ENCODE measurements around the gene SUDS3.

SUDS3 gene

DNA sequence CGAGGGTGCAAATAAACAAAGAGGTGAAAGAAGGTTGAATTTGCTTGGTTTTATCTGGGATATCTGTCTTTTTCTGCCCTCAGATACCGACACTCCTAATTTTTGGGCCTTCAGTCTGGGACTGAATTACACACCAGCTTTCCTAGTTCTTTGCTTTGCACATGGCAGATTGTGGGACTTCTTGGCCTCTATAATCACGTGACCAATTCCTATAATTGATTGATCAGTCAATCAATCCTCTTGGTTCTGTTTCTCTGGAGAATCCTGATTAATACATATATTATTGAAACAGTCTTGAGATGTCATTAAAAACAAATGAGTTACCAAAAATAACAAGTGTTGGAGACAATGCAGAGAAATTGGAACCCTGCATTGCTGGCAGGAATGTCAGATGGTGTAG lies 62.7 kb downstream of the SUDS3 start:
- DNase-seq (ENCODE audit: low read depth in 2 of 3, low spot score in 2 of 3) = no peak

DNA sequence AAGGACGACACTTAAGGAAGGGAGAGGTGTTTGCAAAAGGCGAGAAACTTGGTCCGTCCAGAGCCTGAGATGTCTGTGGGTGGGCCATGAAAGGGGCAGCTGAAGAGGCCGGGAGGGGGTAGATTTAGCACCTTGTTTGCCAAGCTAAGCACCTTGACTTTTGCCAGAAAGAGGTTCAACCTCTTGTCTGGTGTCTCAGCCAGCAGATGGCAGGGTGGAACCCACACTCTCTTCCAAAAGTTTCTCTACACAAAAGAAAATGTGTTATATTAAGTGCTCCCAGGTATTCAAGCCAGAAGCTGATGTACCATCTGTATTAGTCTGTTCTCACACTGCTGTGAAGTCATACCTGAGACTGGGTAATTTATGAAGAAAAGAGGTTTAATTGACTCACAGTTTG lies 69.9 kb downstream of the SUDS3 start:
- DNase-seq (ENCODE audit: low read depth in 2 of 3, low spot score in 2 of 3) = no peak

DNA sequence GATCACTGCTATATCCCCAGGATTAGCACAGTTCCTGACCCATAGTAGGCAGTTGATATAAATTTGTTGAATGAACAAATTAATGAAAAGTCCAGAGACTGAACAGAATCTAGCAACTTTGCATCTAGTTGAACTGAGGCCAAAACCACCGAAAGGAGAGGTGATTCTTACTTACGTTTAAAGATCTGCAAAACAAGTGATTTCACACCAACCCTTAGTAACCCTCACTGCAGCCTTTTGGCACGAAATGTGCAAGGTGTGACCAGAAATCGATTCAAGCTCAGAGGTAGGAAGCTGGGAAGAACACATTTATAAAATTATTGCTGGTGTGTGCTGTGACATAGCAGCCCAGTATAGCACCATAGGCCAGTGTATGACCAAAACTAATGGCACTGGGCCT lies 70.8 kb downstream of the SUDS3 start:
- DNase-seq (ENCODE audit: low read depth in 2 of 3, low spot score in 2 of 3) = no peak

DNA sequence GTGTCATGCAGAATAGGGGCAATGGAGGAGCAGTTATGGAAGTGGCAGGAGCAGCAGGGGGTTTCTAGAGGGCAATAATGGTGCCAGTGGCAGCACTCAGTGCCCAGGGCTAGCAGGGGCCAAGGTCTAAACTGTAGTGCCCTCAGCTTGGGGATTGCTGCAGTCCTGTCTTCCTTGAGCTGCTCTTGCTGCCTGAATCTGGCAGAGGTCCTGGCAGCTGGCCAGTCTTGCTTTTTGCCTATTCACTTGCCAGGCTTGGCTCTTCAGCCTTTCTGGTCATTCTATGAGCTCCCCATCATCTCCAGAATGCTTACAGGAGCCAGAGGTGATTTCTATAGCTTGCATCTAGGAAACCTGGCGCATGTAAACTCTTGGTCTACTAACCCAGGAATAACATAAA lies 72.0 kb downstream of the SUDS3 start:
- DNase-seq (ENCODE audit: low read depth in 2 of 3, low spot score in 2 of 3) = no peak

DNA sequence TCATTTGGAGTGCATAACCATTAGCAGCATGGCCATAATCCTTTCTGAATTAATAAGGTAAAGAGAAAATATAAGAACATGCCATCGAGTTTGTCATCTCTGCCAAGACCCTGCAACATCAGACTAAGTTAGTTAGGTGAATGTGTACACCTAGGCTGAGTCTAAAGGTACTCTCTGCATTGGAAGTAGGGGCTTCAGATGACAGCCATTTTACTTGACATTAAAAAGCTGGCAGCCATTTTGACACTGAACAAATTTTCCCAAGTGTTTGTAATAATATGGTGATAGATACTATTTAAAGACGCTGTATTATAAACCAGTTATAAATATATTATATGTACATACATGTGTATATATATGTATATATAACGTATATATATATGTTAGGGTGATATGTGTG lies 79.0 kb downstream of the SUDS3 start:
- no peak for DNase-seq (ENCODE audit: low read depth in 2 of 3, low spot score in 2 of 3)

DNA sequence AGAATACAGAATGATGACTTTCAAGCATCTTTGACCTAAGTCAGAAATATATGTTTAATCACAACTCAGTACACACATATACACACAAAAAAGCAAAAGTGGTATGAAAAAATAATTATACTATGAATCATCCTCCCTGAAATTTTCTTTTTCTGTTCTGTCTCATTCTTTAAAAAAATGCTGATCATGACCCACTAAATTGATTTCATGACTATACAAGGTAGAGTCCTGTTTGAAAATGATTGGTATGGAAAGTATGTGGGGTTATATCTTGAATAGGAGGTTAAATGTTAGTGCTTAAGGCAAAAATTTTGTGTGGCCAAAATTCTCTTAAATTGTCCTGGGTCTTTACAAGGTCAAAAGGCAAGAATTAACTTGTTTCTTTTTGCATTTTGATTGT lies 80.4 kb downstream of the SUDS3 start:
- DNase-seq (ENCODE audit: low read depth in 2 of 3, low spot score in 2 of 3) = no peak

DNA sequence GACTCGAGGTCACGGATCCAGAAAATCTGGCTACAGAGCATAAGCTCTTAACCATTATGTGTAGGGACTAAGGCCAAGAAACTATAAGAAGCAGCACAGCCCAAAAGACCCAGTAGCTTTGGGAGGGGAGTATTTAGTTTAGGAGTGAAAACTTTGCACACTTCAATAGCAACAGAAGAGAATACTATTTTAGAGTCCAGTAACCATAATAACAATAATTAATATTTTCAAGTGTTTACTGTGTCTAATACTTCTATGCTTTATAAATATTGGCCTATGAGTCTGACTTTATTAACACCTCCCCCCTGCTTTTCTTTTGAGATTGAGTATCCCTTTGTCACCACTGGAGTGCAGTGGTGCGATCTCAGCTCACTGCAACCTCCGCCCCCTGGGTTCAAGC lies 82.8 kb downstream of the SUDS3 start:
- DNase-seq (ENCODE audit: low read depth in 2 of 3, low spot score in 2 of 3) = no peak

DNA sequence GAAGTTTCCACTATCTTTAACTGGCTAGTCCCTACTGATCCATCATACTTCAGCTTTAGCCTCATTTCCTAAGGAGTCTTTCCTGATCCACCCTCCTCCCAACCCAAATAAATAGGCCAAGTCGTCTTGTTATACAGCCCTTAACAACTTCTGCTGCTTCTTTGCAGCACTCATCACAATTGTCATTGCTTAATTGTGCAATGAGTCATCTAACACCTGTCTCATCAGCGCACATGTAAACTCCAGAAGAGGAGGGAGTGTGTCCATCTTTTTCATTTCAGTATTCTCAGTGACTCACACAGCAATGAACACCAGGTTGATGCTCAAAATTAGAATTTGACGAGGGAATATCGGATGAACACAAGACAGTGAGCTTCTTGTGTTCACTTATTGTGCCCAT lies 87.3 kb downstream of the SUDS3 start:
- DNase-seq (ENCODE audit: low read depth in 2 of 3, low spot score in 2 of 3) = no peak

DNA sequence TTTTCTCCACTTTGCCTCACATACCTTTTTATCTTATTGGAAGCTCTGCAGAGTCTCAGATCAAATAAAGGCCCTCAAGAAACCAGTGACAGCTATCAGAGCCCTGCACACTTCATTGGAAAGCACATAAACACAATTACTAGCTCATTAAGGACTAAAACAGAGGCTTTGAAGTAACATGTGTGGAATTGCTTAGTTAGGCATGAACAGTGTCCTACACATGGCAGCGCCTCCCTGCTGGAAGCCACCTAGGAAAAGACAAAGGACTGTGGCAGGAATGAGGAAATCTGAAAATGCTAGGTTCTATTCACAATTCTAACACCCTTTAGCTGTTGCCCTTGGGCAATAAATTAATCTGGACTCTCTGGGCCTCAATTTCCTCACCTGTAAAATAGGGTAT lies 89.4 kb downstream of the SUDS3 start:
- DNase-seq (ENCODE audit: low read depth in 2 of 3, low spot score in 2 of 3) = no peak

All from activated CD8-positive, alpha-beta memory T cell treated with anti-CD3 and anti-CD28 coated beads for 48 hours (primary cell).